ENCODE measurements around the gene USO1. TPM values are rescaled to one million over a fixed set of nuclear protein-coding genes. Genes with fewer than 3 reads are reported as not detected.

Gene USO1
- total and polyA plus RNA-seq, 10 donors: 16.4 to 64.8 (median 45.1) TPM

DNA sequence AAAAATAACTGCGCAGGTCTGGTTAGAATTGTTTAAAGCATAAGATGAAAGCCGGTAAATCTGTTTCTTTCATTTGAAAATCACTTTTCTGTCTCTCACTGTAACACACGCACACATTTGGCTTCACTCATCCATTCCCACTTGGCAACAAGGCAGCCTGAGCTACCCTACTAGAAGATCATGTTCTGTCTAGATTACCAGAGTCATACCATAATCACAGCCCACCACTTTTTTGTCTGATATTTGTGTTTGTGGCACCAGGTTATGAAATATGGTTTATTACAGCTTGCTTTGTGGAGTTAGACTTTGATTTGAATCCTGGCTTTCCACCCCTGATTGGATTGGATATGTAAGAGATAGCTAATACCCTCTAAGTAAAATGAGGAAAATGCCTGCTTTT is 2.2 kb downstream of the USO1 start:
- H3K27ac ChIP-seq: peak overlapping the region in 5 of 8 donors; percentile 5 to 39 (median 17)
- no peak for DNase-seq
- WGBS, 5 donors: 86 to 95% (median 91%) methylated on average over 3 of the region's 3 CpGs
- TF ChIP-seq POLR2A (IDR thresholded peaks at IDR 0.05): no peak
- TF ChIP-seq, protein P1, sequence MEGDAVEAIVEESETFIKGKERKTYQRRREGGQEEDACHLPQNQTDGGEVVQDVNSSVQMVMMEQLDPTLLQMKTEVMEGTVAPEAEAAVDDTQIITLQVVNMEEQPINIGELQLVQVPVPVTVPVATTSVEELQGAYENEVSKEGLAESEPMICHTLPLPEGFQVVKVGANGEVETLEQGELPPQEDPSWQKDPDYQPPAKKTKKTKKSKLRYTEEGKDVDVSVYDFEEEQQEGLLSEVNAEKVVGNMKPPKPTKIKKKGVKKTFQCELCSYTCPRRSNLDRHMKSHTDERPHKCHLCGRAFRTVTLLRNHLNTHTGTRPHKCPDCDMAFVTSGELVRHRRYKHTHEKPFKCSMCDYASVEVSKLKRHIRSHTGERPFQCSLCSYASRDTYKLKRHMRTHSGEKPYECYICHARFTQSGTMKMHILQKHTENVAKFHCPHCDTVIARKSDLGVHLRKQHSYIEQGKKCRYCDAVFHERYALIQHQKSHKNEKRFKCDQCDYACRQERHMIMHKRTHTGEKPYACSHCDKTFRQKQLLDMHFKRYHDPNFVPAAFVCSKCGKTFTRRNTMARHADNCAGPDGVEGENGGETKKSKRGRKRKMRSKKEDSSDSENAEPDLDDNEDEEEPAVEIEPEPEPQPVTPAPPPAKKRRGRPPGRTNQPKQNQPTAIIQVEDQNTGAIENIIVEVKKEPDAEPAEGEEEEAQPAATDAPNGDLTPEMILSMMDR (IDR thresholded peaks at IDR 0.05 in 8 of 11, conservative IDR thresholded peaks at IDR 0.05 in 3 of 11): no peak
- no peak for TF ChIP-seq POLR2AphosphoS5 (IDR thresholded peaks at IDR 0.05)
- H3K4me1 ChIP-seq: peaks cover 21 to 85% (median 60%) of the 10 kb centered on the region in 6 donors
- intact Hi-C loops (cut with DNase I; ENCODE audit: low total_unique reads): no loop called here
- H3K4me3 ChIP-seq: peak overlapping the region in 1 of 8 donors; percentile 95
- no peaks in the 10 kb centered on the region for H3K36me3 ChIP-seq
- no peaks in the 10 kb centered on the region for H3K9me3 ChIP-seq
- H3K27me3 ChIP-seq (replicated peaks in 1 of 7): no peaks in the 10 kb centered on the region

- no peak for DNase-seq
- TF ChIP-seq, protein P1 (IDR thresholded peaks at IDR 0.05 in 8 of 11, conservative IDR thresholded peaks at IDR 0.05 in 3 of 11): no peak
- TF ChIP-seq POLR2AphosphoS5 (IDR thresholded peaks at IDR 0.05): no peak
- no peak for TF ChIP-seq POLR2A (IDR thresholded peaks at IDR 0.05)
- Histone ChIP-seq H3K4me1 (peaks cover 21 to 88% (median 59%) of the 10 kb centered on the region in 6 donors), H3K9me3 (no peaks in the 10 kb centered on the region), H3K4me3 (peak overlapping the region in 1 of 8 donors; percentile 95), H3K36me3 (no peaks in the 10 kb centered on the region), H3K27ac (peak overlapping the region in 5 of 8 donors; percentile 5 to 39 (median 17)), H3K27me3 (replicated peaks in 1 of 7) (no peaks in the 10 kb centered on the region)
- 60 to 81% (median 76%) methylated on average over 1 of the region's 1 CpG for WGBS, 5 donors
- intact Hi-C loops (cut with DNase I; ENCODE audit: low total_unique reads): no loop called here
Observed at GRCh38 chr4:75727073-75727472, 2.7 kb downstream of the USO1 start.

DNA sequence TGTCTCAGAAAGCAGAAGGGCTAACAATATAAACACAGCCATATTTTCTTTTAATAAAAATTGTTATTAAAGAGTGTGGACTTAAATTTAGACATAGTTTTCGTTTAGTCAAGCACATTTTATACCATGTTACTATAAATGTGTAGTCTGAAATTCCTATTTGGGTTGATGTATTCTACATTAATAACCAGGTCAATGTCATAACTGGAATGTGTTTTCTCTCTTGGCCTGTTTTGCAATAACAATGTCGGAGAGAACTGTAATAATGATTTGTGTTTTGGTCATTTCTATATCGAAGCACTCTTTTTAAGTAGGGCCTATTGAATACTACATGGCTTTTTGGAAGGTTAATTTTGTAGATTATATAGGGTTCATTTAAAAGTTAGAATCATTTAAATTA is 5.5 kb downstream of the USO1 start:
- DNase-seq: no peak
- H3K27ac ChIP-seq: no peak overlapping the region

GRCh38 chr4:75733369-75733768 is 9.0 kb downstream of the USO1 start:
- Histone ChIP-seq H3K9me3 (no peaks in the 10 kb centered on the region), H3K4me3 (no peak overlapping the region), H3K27ac (no peak overlapping the region), H3K4me1 (peaks cover 0 to 55% (median 21%) of the 10 kb centered on the region in 6 donors), H3K36me3 (peaks cover 0 to 12% (median 0%) of the 10 kb centered on the region in 6 donors), H3K27me3 (replicated peaks in 1 of 7) (no peaks in the 10 kb centered on the region)
- TF ChIP-seq POLR2A (IDR thresholded peaks at IDR 0.05) (no peak), POLR2AphosphoS5 (IDR thresholded peaks at IDR 0.05) (no peak)
- TF ChIP-seq, protein P1 (IDR thresholded peaks at IDR 0.05 in 8 of 11, conservative IDR thresholded peaks at IDR 0.05 in 3 of 11): no peak
- DNase-seq: no peak
- intact Hi-C loops (cut with DNase I; ENCODE audit: low total_unique reads): no loop called here

More for the DNA sequence above, 5.5 kb downstream of the USO1 start:
- no peaks in the 10 kb centered on the region for H3K27me3 ChIP-seq (replicated peaks in 1 of 7)
- 59 to 80% (median 72%) methylated on average over 3 of the region's 3 CpGs for WGBS, 5 donors
- no peaks in the 10 kb centered on the region for H3K9me3 ChIP-seq
- H3K4me1 ChIP-seq: peaks cover 17 to 72% (median 41%) of the 10 kb centered on the region in 6 donors
- intact Hi-C loops (cut with DNase I; ENCODE audit: low total_unique reads): no loop called here
- no peak overlapping the region for H3K4me3 ChIP-seq
- H3K36me3 ChIP-seq: no peaks in the 10 kb centered on the region
- TF ChIP-seq POLR2A (IDR thresholded peaks at IDR 0.05) (no peak), POLR2AphosphoS5 (IDR thresholded peaks at IDR 0.05) (no peak)
- TF ChIP-seq, protein P1 (IDR thresholded peaks at IDR 0.05 in 8 of 11, conservative IDR thresholded peaks at IDR 0.05 in 3 of 11): no peak
